Measurements from ENCODE around the gene TRMT5.
A peak's percentile ranks its signal among the peaks of the same experiment; 100 is the strongest.

TRMT5 gene

DNA sequence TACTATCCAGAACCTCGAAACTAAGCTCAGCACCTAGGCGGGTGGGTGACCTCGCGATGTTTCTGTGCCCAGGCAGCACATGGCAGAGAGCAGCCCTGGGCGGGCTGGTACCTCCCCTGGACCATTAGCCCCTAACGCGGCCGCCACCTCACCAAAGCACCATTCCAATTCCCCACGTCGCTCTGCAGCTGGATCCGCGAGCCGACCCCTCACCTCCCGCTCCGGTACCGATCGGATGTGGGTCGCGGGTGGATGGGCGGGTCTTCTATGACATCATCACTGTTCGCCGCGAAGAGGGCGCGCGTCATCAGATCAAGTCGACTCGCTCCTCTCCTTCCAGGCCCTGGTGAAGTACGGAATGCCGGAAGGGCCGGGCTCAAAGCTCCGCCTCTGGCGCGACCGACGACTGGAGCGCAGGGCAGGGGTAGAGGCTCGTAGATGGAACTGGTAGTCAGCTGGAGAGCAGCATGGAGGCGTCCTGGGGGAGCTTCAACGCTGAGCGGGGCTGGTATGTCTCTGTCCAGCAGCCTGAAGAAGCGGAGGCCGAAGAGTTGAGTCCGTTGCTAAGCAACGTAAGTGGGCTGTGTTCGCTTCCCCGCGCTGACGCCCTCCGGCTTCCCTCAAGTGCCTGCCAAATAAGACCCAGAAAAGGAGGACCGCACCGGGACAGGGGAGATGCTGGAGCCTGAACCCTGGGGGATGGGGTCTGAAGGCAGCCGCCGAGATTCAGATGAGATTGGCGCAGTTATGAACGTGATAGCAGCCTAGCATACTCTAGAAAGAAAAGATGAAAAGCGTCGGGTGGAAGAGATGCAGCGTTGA, at the start of gene TRMT5, which contains the start of gene SLC38A6:
Gene TRMT5 (minus strand): TSS at position 269 of the 822 bp plus-strand sequence. CDS start 106 bp downstream, at position 163.
Gene SLC38A6 (plus strand): TSS at position 435 of the 822 bp plus-strand sequence. CDS start 33 bp downstream, at position 468.
- peak; percentile 84 for DNase-seq

GRCh38 chr14:61026526-61026925, 45.6 kb upstream of the TRMT5 start:
- no peak for DNase-seq

GRCh38 chr14:61025251-61026223, 44.7 kb upstream of the TRMT5 start:
- DNase-seq: peak; percentile 58

DNA sequence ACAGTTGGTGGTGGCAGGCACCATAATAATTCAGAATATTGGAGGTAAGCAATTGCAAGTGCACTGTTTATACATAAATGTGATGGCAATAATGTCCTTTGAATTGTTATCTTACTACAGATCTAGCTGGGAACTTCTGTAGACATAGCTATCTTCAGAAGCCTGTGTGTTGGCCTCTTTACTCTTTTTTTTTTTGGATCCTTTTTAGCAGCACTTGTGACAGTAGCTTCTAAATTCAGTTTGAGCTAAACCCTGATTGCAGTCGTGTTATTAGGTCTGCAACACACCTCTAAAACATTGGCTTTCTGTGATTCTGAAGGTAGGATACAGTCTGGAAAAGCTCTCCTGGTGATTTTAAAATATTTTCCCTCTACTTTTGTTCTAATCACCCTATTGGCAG, 38.7 kb upstream of the TRMT5 start:
- DNase-seq: no peak

GRCh38 chr14:61003571-61003970, 22.7 kb upstream of the TRMT5 start:
- DNase-seq: no peak

DNA sequence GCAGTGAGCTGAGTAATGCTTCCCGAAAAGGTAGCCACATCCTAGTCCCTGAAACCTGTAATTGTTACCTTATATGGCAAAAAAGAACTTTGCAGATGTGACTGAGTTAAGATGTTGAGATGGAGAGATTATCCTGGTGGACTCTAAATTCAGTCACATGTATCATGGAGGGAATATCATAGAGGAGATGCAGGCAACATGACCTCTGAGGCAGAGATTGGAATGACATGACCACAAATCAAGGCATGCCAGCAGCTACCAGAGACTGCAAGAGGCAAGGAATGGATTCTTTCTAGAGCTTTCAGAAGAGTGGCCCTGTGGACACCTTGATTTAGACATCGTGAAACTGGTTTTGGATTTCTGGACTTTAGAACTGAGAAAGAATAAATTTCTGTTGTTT, 18.7 kb upstream of the TRMT5 start:
- DNase-seq: no peak

DNA sequence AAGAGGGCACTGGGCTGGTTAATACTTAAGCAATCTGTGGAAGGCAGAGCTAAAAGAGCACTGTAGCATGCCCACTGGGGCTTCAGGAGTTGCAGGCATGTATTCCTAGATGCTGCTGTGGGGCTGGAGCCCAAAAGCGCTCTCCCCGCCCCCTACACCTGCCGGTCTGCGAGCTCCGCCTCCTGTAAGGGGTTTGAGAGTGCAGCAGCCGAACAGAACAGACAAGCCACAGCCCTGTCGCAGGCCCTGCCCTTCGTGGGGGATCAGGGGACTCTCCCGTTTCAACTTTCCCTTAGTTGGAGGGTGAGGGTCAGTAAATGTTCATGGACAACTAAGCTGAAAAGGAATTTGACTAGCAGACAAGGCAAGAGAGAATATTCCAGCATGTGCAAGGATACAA, 17.7 kb upstream of the TRMT5 start:
- no peak for DNase-seq

- no peak for DNase-seq
Observed at GRCh38 chr14:60989599-60989998, 8.7 kb upstream of the TRMT5 start.

DNA sequence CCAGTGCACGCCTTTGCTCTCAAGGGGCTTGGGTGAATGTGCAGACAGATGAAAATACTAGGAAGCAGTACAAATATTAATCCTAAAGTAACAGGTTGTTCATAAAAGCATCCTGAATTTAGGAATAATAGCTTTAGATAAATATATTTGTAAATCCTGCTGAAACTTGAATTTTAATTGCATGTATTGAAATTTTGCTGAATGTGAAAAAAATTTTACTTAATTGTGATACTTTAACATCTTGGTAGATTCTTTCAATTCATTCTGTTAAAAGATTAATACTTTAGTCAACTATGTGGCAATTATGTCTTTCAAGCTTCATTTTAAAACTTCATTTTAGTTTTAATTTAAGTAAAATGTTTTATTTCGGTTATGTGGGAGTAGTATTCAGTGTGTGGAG, 5.6 kb upstream of the TRMT5 start:
- DNase-seq: no peak

DNA sequence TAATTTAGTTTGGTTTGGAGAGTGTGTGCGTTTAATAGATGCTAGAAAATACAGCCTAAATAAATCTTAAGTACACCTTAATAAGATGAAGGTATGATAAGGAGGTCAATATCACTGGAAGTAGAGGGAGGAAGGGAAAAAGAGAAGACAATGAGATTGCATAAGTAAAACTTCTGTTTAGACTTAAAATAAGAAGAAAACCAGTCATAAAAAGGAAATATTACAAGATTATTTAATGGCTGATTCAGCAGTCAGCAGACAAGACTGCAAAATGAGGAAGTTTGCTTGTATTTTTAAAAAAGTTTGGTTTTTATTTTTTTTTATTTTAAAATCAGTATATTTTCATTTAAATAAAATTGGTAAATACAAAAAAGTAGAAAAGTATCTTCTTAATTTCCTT, 3.3 kb upstream of the TRMT5 start:
- DNase-seq: no peak

GRCh38 chr14:60981633-60982455, 965 bp upstream of the TRMT5 start:
- no peak for DNase-seq

DNA sequence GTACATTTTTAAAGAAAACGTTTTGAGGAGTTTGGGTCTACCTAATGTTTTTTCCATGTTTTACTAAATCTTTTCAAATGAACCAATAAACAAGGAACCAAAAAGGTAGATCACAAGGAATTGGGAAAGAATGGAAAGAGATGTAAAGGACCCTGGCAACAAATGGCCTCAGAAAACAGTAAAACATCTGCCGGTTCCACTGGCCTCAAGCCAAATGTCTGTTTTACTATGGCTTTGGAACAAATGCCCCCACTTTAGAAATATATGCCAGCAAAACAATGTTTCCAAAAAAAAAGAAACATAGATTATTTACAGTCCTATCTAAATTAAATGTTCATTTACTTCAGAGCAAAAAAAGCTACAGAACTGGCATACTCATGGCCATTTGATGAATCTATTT, 3.0 kb downstream of the TRMT5 start:
- peak; percentile 8 for DNase-seq

GRCh38 chr14:60975551-60975950, 5.3 kb downstream of the TRMT5 start:
- DNase-seq: no peak

- DNase-seq: no peak
Observed at GRCh38 chr14:60974090-60974651, 6.7 kb downstream of the TRMT5 start.

DNA sequence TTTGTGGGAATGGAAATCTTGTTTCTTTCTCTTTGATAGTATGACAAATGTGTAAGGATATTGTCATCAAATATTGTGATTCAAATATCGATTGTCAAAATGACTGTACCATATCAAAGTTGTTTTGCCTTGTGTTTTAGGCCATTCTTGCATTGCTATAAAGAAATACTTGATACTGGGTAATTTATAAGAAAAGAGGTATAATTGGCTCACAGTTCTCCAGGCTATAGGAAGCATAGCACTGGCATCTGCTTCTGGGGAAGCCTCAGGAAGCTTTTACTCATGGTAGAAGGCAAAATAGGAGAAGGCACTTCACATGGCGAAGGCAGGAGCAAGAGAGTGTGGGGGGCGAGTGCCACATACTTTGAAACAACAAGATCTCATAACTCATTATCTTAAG, 7.8 kb downstream of the TRMT5 start:
- DNase-seq: no peak

- no peak for DNase-seq
Observed at GRCh38 chr14:60972295-60972694, 8.6 kb downstream of the TRMT5 start.

- no peak for DNase-seq
Observed at GRCh38 chr14:60971271-60971670, 9.6 kb downstream of the TRMT5 start.

GRCh38 chr14:60970146-60970545, 10.7 kb downstream of the TRMT5 start:
- DNase-seq: no peak

DNA sequence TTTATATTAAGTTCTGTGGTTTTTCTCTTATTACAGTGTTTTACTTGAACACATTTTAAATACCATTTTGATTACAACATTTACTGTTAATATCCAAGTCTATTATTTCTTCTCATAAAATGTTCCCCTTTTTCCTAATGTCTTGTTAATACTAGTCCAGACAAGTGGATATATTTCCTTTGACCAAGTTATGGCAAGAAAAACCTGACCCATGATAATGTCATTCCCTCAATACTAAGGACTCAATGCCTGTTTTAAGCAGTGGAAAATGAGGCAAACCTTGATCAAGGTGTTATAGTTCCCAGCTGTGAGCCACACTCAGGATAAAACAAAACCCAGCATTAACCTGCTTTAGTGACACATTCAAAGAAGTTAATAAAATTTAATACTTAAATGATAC, 12.2 kb downstream of the TRMT5 start:
- no peak for DNase-seq

- no peak for DNase-seq
Observed at GRCh38 chr14:60968099-60968498, 12.8 kb downstream of the TRMT5 start.

DNA sequence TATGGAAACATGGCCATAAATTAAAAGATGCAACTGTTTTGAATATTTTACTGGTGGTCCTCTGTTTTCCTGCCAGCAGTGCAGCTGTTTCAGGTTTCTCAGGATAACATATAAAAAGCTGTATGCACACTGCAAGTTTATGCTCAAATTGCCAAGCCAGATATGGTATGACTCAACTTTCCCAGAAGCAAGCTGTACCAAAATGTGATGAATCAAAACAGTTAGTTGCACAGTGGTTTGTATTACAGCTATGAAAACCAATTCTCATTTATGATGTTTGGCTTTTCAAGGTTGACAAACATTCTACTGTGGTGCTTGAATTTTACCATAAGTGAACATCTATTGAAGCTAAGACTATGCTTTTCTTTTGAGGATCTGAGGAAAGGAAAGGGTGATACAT, 15.5 kb downstream of the TRMT5 start:
- DNase-seq: no peak

DNA sequence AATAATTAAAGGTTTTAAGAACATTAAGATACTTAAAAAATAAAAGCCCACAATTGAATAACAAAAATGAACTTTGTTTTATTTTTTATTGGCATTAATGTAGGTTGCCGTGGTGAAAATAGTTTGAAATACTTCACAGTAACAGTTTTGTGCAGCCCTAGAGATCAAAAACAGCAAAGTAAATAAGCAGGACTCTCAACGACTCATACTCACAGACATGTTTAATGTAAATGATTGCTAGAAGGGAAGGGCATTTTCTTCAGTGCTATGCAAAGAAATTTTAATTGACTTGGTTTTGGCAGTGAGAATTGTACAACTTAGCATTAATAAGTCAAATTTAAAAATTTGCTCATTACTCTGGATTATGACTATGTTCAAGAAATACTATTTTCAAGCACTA, 16.0 kb downstream of the TRMT5 start:
- DNase-seq: no peak
